Measurements from ENCODE around the gene XRCC6.
"Not testable (repeated sequence)": the region's sequence is repeated elsewhere in the genome, so short reads cannot be mapped to it uniquely, and the experiment has no call there.

The XRCC6 gene

DNA sequence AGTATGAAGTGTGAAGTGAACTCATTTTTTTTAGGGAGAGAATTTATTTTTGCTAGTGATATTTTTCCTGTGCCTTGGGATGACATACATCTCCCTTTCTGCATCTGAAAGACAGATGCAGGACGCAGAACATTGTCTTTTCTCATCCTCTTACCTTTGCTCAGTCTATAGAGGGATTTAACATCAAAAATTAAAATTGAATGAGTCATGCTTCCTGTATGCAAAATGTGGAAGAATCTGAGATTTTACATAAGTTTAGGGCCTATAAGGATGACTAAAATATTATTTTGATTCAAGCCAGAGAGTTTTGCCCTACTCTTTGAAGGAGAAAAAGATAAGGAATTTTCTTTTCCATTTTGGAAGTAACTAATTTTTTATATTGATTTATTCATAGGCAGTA lies 27.3 kb downstream of the XRCC6 start:
- in situ Hi-C loops (cut with MboI; ENCODE audit: low sequenced_read_pairs), result no loop called here

- in situ Hi-C loops (cut with MboI; ENCODE audit: low sequenced_read_pairs), result no loop called here
These were observed 29.1 kb downstream of the XRCC6 start for GRCh38 chr22:41650229-41650628.

- in situ Hi-C loops (cut with MboI; ENCODE audit: low sequenced_read_pairs), result no loop called here
These were observed 29.7 kb downstream of the XRCC6 start for GRCh38 chr22:41650821-41651220.

DNA sequence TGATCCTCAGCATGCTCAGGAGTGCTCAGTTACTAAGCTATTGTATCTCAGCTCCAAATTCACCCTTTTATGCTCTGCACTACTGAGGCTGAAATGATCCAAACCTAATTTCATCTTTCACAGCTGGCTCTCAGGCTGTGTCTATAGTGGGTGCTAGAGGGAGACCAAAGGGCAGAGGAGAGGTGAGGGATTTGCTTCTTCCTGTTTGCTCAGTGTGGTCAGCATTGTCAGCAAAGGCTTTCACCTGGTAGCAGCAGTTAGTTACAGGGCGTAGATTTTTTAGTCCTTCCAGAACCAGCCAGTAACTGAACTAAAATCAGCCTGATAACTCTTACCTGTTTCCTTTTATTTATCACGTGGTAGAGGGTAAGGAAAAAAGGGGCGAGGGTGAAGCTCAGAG lies 33.2 kb downstream of the XRCC6 start:
- in situ Hi-C loops (cut with MboI; ENCODE audit: low sequenced_read_pairs), result no loop called here

- in situ Hi-C loops (cut with MboI; ENCODE audit: low sequenced_read_pairs), result no loop called here
These were observed 35.5 kb downstream of the XRCC6 start for GRCh38 chr22:41656556-41656955.

- in situ Hi-C loops (cut with MboI; ENCODE audit: low sequenced_read_pairs), result no loop called here
These were observed 36.6 kb downstream of the XRCC6 start for GRCh38 chr22:41657709-41658108.

DNA sequence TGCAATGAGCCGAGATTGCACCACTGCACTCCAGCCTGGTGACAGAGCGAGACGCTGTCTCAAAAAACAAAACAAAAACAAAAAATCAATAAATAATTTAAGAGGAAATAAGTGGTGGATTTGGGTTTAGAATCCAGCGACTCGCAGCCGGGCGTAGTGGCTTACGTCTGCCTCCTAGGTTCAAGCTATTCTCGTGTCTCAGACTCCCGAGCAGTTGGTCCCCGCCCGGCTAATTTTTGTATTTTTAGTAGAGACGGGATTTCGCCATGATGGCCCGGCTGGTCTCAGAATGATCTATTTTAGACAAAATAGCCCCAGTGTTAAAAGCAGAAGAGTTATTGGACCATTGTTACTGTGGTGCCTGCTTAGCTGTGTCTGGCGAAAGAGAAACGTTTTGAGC lies 37.8 kb downstream of the XRCC6 start:
- in situ Hi-C loops (cut with MboI; ENCODE audit: low sequenced_read_pairs), result no loop called here

- in situ Hi-C loops (cut with MboI; ENCODE audit: low sequenced_read_pairs), result no loop called here
These were observed 38.8 kb downstream of the XRCC6 start for GRCh38 chr22:41659941-41660340.

- in situ Hi-C loops (cut with MboI; ENCODE audit: low sequenced_read_pairs), result no loop called here
These were observed 39.3 kb downstream of the XRCC6 start for GRCh38 chr22:41660416-41660815.

DNA sequence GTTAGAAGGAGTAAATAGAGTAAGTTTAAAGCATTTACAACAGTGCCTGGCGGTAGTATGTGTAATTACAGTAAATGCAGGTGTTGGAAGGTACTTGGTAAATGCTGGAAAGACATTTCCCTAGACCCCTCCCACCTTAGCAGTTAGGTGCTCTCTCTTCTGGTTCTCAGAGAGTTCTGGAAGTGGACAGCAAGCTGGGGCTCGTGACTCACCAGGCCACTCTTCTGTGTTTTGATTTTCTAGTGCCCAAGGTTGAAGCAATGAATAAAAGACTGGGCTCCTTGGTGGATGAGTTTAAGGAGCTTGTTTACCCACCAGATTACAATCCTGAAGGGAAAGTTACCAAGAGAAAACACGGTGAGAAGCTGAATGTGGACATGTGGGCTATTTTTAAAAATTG lies 40.0 kb downstream of the XRCC6 start:
- in situ Hi-C loops (cut with MboI; ENCODE audit: low sequenced_read_pairs), result no loop called here

GRCh38 chr22:41661713-41662112 lies 40.6 kb downstream of the XRCC6 start:
- in situ Hi-C loops (cut with MboI; ENCODE audit: low sequenced_read_pairs), result no loop called here

GRCh38 chr22:41663594-41663993 lies 42.5 kb downstream of the XRCC6 start:
- in situ Hi-C loops (cut with MboI; ENCODE audit: low sequenced_read_pairs), result not testable (repeated sequence)

- in situ Hi-C loops (cut with MboI; ENCODE audit: low sequenced_read_pairs), result no loop called here
These were observed 43.4 kb downstream of the XRCC6 start for GRCh38 chr22:41664490-41664889.

- in situ Hi-C loops (cut with MboI; ENCODE audit: low sequenced_read_pairs), result no loop called here
These were observed 43.9 kb downstream of the XRCC6 start for GRCh38 chr22:41664951-41665350.

GRCh38 chr22:41668971-41669911 lies 48.1 kb downstream of the XRCC6 start:
- in situ Hi-C loops (cut with MboI; ENCODE audit: low sequenced_read_pairs), result no loop called here

- in situ Hi-C loops (cut with MboI; ENCODE audit: low sequenced_read_pairs), result not testable (repeated sequence)
These were observed 51.0 kb downstream of the XRCC6 start for GRCh38 chr22:41672096-41672495.

DNA sequence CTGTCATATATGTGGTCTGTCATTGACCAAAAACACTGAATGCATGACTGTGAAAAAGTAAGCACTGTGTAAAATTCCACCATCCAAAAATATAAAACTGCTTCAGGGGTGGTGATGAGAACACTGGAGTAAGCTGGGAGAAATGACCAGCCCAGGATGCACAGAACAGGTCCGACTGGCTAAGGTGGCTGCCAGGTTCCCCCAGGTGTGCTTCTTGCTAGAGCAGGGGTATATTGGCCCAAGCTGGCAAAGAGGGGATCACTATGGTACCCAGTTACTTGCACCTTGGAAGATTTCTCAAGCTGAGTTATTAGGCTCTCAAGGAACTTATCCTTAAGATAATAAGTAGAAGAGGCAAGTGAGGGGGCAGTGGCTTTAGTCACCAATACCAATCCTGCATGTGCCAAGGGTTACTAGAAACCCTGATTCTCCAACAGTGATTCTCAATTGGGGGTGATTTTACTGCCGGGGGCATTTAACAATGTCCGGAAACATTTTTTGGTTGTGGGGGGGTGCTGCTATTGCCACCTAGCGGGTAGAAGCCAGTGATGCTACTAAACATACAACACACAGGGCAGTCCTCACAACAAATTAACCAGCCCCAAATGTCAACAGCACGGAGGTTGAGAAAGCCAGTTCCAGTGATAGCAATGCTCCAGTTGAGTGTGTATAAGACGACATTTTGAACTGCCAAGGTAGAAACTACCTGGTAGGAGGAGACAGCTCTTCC lies 51.9 kb downstream of the XRCC6 start:
- in situ Hi-C loops (cut with MboI; ENCODE audit: low sequenced_read_pairs), result no loop called here

DNA sequence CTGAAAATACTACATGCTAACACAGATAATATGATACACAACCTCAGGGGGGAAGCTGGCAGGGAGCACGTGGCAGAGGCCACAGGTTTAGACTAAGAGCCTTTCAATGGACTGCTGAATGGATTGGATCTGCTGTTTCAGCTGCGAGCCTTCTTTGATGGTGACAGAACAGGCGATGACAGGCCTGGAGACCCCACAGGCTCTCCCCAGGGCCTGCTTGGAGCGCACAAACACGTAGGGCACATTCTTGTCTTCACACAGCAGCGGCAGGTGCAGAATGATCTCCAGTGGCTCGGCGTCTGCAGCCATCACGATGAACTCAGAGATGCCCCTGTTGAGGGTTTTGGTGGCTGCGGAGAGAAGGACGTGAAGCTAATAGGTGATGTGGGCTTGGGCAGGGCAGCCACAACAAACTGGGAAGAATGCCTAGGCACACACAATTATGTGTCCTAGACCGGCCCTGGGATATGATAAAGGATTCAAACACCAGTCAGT lies 53.8 kb downstream of the XRCC6 start:
- in situ Hi-C loops (cut with MboI; ENCODE audit: low sequenced_read_pairs), result no loop called here

DNA sequence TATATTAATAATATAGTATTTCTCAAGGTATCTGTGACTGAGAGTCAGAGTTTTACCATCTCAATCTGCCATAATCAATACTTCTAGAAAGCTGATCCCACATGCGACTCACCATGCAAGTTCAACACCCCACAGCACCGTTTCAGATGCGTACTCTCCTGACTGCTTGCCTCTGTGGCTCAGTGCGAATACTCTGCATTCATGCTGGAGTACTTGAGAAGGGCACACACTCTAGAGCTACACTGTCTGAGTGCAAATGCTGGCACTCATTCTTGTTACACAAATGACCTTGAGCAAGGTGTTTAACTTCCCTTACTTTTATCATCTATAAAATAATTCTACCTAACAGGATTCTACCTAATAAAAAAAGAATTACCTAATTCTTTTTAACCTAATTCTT lies 55.0 kb downstream of the XRCC6 start:
- in situ Hi-C loops (cut with MboI; ENCODE audit: low sequenced_read_pairs), result no loop called here

GRCh38 chr22:41681616-41682015 lies 60.5 kb downstream of the XRCC6 start:
- in situ Hi-C loops (cut with MboI; ENCODE audit: low sequenced_read_pairs), result no loop called here

GRCh38 chr22:41682033-41682807 lies 61.1 kb downstream of the XRCC6 start:
- in situ Hi-C loops (cut with MboI; ENCODE audit: low sequenced_read_pairs), result no loop called here
